Kidney tubule cell (primary cell): Measurements from ENCODE around the gene NEAT1.
"Not testable (repeated sequence)": the region's sequence is repeated elsewhere in the genome, so short reads cannot be mapped to it uniquely, and the experiment has no call there.

Experiments used
- DNase-seq: peaks from one replicate; pipeline ENCODE4 v3.0.0-alpha.2; 2018; ENCODE audit warnings: low spot score

The NEAT1 gene

DNA sequence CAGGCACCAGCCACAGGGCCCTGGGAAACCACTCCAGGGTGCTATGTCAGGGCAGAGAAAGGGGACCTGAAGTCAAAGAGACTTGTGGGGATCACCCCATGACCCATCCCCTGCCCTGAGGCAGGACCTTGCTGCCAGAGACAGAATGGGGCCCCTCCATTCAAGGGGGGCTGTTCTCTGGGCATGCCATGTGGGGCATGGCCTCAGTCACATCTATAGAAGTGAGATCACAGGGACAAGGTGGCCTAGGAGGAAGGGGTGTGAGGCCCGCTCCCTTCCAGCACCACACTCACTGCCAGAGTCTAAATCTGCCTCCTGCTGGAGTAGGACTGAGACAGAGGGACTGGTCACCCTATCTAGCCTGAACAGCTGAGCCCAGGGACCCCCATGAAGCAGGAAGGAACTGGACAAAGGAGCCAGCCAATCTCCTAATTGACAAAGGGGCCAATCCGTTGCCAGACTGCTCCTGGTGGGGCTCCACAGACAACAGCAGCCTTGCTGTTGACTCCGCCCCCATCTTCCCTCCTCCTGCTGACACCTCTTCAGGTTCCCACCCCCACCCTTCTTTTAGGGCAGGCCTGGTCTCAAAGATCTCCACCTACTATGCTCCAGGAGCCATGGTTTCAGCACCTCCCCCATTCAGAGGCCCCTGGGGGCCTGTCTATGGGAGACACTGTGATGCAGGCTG, 26.0 kb downstream of the NEAT1 start:
- DNase-seq, result peak; percentile 57

DNA sequence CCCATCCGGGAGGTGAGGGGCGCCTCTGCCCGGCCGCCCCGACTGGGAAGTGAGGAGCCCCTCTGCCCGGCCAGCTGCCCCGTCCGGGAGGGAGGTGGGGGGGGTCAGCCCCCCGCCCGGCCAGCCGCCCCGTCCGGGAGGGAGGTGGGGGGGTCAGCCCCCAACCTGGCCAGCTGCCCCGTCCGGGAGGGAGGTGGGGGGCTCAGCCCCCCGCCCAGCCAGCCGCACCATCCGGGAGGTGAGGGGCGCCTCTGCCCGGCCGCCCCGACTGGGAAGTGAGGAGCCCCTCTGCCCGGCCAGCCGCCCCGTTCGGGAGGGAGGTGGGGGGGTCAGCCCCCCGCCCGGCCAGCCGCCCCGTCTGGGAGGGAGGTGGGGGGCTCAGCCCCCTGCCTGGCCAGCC, 28.7 kb downstream of the NEAT1 start:
- DNase-seq, result not testable (repeated sequence)

DNA sequence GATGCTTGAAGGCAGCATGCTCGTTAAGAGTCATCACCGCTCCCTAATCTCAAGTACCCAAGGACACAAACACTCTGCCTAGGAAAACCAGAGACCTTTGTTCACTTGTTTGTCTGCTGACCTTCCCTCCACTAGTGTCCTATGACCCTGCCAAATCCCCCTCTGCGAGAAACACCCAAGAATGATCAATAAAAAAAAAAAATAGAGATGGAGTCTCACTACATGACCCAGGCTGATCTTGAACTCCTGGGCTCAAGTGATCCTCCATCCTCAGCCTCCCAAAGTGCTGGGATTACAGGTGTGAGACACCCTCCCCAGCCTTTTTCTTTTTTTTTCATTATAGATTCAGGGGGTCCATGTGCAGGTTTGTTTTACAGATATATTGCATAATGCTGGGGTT, 29.7 kb downstream of the NEAT1 start:
- not testable (repeated sequence) for DNase-seq

DNA sequence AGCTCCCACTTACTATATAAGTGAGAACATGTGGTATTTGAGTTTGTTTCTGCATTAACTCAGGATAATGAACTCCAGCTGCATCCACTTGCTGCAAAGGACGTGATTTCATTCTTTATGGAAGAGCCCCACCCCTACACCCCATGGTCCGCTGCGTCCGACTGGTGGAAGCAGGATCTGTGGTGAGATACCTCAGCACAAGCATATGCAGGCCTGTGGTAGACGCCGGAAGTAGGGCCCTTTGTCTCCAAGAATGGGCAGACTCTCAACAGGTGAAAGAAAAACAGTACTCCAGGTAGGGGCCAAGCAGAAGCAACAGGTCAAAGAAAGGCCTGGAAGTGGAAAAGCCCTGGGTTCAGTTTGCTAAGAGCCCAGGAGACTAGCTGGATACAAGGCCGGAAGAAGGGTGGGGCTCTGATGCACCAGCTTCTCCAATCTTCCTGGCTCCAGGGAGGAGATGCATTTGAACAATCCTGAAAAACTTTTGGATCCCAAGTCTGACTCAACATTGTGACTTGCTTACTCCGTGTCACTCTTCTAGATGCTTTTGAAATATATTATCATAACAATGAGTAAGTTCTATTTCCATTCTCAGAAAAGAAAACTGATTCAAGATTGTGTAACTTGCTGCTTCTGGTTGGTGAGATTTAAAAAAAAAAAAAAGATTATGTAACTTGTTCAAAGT, 30.4 kb downstream of the NEAT1 start:
- DNase-seq, result peak; percentile 58

DNA sequence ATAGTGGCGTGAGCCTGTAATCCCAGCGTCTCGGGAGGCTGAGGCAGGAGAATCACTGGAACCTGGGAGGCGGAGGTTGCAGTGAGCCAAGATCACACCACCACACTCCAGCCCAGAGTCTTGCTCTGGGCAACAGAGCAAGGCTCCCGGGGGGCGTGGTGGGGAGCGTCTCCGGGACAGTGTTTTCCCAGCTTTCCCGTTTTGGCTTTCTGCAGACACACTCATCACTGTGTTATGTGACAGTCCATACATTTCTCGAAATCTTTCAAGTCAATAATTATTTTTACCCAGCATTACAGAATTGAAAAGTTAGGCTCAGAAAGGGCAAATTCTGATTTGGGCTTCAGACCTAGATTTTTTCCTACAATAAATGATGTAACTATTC, 31.7 kb downstream of the NEAT1 start:
- DNase-seq, result no peak

DNA sequence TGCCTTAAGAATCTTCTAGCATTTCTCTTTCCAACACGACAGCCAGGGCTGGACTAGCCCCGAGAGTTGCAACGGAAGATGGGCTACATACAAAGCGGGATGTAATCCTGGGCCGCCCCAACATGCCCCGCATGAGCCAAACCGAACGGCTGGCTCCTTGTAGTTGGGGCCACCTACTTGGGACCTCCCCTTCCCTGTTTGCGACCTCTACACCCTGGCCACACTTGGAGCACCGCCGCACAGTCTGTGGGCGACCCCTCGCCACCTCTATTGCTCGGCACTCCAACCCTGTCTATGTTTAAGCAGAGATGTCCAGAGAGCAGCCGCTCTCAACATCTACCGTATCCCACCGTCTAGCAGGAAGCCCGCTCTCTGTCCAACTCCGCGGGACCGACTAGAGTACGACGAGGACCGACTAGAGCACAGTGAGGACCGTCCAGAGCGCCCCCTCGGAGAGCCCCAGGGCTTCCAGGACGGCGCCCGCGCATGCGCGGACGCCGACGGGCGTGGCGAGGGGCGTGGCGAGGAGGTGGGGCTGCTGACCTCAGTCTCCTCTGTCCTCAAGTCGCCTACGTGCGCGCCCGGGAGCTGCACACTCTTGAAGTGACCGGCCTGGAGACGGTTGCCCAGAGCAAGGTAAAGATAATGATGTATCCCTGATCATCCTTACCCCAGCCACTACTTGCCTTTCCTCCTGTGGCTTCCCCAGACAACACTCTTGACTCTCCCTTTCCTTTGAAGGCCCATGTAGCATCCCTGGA, 32.3 kb downstream of the NEAT1 start:
- DNase-seq, result peak; percentile 89

DNA sequence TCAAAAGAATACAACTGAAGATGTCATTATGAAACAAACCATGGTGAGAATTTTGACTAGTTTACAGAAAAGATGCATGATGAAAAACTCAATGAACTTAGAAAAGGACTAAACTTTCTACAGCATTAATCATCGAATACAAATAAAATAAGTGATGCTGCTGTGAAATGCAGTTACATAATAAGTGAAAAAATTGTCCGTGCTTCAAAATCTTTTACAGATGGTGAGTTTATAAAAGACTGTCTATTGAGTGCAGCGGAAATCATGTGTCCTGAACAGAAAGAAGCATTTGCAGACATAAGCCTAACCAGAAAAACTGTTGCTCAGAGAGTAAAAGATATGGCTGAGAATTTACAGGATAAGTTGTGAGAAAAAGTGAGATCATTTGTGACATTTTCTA, 33.8 kb downstream of the NEAT1 start:
- DNase-seq, result no peak

DNA sequence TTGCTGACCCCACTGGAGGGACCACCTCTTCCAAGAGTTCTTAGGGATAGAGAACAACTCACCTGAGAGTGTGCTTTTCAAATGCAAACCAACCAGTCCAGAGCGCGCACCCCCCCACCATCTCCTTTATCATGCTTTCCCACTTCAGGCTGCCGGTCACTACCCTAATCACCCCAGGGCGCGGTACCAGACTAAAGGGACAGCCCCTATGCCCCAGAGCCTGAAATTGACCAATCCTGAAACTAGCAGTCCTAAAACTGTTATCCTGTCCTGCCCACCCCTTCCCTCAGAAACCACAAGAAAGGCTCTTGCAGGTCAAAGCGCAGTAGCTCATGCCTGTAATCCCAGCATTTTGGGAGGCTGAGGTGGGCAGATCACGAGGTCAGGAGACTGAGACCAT, 37.0 kb downstream of the NEAT1 start:
- DNase-seq, result no peak

DNA sequence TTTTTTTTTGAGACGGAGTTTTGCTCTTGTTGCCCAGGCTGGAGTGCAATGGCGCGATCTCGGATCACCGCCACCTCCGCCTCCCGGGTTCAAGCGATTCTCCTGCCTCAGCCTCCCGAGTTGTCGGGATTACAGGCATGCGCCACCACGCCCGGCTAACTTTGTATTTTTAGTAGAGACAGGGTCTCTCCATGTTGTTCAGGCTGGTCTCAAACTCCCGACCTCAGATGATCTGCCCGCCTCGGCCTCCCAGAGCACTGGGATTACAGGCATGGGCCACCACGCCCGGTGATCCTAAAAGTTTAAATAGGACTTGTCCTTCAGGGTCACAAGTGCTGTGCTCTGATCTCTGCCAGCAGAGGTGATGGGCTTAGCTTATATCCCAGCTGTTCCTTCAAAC, 42.9 kb downstream of the NEAT1 start:
- DNase-seq, result not testable (repeated sequence)

DNA sequence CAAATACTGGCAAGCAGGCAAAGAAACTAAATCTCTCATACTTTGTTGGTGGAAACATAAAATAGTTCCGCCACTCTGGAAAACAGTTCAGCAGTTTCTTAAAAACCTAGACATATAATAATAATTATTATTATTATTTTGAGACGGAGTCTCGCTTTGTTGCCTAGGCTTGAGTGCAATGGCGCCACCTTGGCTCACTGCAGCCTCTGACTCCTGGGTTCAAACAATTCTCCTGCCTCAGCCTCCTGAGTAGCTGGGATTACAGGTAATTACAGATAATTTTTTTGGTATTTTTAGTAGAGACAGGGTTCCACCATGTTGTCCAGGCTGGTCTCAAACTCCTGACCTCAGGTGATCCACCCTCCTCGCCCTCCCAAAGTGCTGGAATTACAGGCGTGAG, 44.7 kb downstream of the NEAT1 start:
- not testable (repeated sequence) for DNase-seq

DNA sequence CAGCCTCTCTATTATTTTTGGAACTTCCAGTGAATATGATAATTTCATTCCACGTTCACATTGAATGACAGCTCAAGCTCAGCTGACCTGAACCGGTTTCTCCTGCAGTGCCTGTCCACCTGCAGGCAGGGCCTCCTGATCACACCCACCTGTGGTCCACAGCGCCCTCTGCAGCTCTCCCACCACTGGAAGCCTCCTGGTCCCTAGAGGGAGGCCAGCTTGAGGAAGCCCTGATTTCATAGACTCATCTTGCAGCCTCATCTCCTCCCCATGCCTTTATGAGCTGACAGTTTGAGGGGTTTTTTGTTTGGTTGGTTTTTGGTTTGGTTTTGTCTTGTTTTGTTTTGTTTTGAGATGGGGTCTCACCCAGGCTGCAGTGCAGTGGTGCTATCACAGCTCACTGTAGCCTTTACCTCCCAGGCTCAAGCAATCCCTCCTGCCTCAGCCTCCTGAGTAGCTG, 46.3 kb downstream of the NEAT1 start:
- DNase-seq, result peak; percentile 85

DNA sequence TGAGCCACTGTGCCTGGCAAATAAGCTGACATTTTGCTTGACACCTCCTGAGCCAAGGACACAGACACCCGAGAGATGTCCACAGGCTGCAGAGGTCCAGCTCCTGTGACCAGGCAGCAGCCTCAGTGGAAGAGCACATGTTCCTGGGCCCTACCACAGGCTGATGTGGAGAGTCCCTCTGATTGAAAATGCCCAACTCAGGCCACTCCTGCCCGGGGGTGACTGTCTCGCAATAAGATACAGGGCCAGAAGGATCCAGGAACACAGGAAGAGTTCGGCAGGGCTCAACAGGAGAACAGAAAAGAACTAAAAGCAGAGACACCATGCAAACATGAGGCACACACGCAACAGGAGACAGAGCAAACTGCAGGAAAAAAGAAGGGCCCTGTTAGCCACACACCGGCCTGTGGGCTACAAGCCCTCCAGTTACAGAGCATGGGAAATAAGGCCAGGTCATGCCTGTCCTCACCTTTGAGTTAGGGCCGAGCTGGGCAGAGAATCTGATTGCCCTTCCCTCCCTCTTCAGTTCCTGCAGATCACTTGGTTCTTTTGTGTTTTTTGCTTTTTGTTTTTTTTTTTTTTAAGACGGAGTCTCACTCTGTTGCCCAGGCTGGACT, 47.9 kb downstream of the NEAT1 start:
- DNase-seq, result no peak

DNA sequence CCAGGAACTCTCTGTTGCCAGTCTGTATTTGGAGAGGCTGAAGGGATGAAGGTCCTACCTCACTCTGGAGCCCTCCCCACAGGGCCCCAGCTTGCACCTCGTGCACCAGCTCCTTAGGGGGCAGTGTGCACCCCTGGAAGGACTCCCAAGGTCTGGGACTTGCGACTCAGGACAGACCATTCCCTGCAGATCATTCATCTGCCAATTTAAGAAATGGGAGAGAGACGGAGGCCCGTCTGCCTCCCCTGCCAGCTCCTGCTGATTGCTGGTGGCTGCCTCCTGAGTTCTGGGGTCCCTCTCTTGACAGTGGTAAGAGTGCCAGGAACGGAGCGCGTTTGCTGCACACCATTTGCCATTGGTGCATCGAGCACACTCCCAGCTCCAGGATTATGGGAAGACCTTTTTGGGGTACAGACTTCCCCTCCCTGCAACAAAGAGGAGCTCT, 48.9 kb downstream of the NEAT1 start:
- DNase-seq, result peak; percentile 83

DNA sequence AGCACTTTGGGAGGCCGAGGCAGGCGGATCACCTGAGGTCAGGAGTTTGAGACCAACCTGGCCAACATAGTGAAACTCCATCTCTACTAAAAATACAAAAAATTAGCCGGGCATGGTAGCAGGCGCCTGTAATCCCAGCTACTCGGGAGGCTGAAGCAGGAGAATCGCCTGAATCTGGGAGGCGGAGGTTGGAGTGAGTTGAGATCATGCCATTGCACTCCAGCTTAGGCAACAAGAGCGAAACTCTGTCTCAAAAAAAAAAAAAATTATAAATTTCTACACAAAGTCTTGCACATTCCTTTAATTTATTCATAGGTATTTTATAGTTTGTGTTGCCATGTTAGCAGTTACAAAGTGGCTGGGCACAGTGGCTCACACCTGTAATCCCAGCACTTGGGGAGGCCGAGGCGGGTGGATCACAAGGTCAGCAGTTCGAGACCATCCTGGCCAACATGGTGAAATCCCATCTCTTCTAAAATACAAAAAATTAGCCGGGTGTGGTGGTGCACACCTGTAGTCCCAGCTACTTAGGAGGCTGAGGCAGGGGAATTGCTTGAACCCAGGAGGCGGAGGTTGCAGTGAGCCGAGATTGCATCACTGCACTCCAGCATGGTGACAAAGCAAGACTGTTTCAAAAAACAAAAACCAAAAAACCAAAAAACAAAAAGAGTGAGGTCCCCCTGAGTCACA, 50.1 kb downstream of the NEAT1 start:
- DNase-seq, result not testable (repeated sequence)

DNA sequence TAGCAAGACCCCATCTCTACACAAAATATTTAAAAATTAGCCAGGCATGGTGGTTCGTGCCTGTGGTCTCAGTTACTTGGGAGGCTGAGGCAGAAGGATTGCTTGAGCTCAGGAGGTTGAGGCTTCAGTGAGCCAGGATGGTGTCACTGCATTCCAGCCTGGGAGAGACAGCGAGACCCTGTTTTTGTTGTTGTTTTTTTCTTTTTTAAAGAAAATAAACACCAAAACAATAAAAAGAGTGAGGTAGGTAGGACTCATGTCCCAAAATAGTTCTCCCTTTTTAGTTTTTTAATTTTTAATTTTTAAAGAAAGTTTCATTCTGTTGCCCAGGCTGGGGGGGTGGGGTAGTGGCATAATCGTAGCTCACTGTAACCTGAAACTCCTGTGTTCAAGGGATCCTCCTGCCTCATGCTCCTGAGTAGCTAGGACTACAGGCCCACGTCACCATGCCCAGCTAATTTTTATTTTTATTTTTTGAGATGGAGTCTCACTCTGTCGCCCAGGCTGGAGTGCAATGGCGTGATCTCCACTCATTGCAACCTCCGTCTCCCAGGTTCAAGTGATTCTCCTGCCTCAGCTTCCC, 50.8 kb downstream of the NEAT1 start:
- DNase-seq, result peak; percentile 40

DNA sequence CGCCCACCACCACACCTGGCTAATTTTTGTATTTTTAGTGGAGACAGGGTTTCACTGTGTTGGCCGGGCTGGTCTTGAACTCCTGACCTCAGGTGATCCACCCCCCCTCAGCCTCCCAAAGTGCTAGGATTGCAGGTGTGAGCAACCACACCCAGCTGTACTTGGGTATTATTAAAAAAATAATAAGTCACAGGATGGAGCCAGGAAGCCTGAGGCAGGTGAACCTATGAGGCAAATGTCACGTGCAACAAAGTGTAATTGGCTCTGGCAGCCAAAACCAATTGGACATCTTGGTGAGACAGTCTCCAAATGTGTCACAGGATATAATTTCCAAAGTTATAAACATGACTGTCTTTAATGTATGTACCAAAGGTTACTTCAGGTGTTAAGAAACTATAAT, 52.3 kb downstream of the NEAT1 start:
- no peak for DNase-seq

DNA sequence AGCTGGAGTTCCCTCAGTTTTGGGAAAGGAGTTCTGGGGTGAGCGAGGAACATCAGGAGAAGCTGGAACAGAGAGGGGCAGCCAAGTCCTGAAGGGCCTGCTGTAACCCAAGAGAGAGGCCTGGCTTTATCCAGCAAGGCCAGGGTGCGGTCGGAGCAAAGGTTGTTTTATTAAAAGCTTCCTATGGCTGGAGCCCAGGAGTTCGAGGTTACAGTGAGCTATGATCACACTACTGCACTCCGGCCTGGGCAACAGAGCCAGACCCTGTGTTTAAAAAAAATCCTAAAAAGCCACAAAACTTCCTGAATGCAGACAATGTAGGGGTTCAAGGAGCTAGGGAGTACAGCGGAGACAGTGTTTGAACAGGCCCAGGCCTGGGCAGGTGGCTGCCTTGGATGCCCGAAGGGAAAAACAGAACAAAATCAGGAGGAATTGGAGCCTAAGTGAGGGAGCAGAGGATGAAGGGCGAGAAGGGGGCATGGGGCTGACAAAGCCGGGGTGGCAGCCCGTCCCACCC, 54.1 kb downstream of the NEAT1 start:
- peak; percentile 30 for DNase-seq

DNA sequence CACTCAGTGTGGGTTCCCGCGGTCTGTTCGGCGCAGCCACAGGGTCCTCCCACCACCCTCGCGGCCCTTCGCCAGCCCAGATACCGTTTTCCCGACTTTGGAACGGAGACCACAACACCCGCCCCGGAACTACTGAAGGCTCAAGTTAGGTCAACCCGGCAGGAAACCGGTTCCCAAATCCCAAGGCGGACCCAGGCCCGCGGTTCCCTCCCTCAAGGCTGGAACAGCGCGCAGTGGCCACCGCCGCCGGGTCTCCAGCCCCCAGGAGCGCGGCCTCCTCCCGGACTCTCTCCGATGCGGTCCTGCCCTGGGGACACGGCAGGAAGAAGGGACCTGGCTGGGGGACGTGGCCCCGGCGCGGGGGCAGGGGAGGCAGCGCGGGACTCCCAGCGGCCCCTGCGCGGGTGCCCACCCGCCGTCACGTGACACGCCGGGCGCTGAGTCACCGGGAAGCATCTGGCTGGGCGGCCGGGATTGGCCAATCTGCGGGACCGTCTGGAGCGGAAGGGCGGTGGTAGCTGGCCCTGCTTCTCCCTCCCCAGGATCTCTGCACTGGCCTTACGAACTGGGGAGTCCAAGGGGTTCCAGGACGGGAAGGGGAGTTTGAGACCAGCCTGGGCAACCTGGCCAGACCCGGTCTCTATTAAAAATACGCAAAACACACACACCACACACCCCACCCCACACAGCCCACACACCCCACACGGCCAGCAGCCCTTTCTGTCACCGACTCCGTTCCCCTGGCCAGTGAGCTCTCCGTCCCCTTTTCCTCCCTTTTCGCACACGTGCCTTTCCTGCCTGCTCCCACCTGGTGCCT, 54.8 kb downstream of the NEAT1 start:
- DNase-seq, result peak; percentile 96

DNA sequence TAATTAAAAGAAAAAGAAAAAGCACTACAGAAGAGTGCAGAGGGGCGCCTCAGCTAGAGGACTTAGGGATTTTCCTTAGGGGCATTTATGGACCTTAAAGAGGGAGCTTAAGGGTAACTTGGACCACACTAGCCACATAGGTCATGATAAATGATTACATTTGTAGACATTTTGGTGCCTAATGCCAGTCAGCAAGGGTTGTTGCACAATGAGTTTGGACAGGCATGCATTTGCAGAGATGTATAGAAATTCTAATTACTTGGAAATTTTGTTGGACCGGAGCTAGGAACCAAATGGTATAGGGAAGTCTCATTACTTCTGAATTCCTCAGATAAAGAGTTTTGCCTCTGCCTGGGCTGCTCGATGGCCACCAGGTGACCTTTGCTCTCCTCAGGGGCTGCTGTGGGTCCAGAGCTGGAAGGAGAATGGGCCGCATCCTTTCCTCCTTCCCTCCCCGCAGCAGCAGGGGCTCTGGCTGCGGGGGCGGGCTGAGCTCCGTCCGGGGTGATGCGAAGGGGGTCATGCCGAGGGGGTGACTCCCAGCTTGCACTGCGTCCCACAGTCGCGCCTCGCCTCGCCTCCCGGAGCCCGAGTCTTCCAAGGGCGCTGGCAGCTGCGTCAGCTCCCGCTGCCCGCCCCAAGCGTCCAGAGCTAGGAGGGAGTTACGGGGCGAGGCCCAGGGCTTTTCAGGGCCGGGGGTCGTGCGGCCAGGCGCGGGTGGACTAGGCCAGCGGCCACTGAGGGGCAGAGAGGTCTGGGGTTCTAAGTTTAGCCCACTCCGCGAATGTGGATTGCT, 56.0 kb downstream of the NEAT1 start:
- peak; percentile 71 for DNase-seq
